SIG-M5 treated with dmso at 0.1 percent for 504 hours (cell line): ENCODE measurements around the gene COLEC12.
A peak's percentile ranks its signal among the peaks of the same experiment; 100 is the strongest.

Experiments
- DNase-seq: peaks from one replicate; lab custom pipeline; 2025; ENCODE audit not compliant: unreplicated experiment; lab: John Stamatoyannopoulos, UW

Gene COLEC12

DNA sequence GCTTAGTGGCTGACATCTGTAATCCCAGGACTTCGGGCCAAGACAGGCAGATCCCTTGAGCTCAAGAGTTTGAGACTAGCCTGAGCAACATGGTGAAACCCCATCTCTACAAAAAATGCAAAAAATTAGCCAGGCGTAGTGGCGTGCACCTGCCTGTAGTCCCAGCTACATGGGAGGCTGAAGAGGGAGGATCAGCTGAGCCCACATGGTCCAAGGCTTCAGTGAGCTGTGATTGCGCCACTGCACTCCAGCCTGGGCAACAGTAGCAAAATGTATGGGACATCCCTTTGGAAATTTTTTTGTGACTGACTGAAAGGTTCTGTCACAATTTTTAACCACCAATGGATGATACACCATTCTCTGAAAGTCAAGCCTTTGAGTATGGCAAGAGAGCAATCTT lies 6.3 kb upstream of the COLEC12 start:
- DNase-seq = no peak

DNA sequence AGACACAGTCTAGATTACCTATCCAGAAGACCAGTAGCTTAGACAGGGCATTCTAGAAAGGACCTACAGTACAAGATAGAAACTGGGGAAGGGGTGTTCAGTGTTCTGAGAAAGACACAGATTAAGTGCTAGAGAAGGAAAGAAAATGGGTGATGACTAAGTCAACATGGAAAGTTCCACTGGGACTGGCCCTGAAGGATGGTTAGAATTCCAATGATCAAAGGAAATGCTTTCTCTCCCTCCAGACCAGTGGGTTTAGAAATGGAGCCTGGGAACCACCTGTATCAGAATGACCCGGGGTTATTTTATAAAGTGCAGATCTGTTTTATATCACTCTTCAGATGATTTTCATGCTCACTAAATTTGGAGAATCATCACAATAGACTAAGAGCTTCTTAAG lies 5.8 kb upstream of the COLEC12 start:
- DNase-seq = no peak

DNA sequence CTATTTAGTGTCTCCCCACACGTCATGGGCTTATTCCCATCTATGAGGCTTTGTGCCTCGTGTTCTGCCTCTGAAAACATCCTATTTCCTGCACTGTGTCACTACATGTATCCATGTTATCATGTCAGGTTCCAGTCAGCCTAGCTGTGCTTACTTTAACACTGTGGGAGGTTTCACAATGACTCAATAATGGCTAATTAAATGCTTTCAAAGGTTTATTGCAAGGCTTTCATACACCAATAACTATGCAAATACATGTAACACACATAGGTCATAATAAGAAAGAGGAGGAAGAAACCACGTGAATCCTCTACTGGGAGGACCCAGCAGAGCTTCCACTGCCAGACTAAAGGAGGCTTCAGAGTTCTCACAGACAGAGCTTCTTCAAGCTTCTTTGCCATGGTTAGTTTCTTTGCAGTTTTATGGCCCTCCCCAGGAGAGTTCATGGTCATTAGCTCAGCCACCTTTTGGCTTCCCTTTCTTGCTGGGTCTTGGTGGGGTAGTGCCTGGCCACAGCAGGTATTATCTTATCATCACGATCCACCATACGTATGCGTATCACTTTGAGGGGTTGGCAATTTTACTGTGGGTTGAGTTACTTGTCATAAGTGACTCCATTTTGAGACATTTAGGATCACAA lies 5.1 kb upstream of the COLEC12 start:
- no peak for DNase-seq

DNA sequence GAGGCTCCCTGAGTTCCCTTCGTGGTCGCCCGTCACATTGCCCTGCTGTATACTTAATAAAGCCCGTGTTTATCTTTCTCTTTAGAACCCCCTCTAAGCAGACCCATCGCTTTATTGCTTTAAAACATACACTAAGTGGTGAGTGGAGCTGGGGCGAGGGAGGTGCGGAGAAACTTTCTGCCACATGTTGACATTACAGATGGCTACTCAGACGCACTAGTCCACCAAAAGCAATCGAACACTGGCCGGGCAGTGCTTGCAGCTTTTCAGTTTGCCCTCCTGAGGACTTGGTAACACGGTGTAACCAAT lies 859 bp upstream of the COLEC12 start:
- DNase-seq = no peak

DNA sequence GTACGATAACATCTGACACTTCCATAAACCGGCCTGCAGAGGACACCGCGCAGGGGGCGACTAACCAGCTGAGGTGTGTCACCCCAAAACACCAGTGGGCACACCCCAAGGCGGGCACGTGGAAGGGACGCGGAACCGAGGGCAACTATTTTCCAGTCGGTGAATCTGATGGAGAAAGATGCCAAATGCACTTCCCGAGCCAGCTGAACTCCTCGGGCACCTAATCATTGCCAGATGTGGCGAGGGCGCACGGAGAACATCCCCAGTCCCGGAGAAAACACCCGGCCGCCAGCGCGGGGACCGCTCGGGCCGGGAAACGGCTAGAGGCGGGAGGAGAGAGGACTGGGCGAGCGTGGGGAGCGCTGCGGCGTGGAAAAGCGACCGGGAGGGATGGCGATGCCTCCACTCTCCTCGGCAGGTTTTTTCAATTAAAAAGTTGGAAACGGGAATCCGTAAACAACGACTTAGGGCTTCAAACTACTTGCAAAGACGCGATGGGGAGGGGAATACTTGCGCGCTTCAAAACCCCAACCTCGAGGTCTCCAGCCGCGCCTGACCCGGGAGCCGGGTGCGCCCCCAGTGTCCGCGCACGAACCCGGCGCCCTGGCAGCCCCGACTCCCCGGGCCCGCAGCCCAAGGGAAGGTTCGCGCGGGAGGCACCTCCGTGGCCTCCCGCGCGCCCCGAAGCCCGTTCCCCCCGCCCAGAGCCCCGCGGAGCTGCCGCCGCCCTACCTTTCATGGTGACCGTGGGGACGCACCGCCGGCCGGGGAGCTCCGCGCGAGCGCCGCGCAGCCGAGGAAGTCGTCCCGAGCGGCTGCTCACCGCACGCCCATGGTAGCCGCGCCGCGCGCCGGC lies 497 bp downstream of the COLEC12 start:
- DNase-seq = no peak

DNA sequence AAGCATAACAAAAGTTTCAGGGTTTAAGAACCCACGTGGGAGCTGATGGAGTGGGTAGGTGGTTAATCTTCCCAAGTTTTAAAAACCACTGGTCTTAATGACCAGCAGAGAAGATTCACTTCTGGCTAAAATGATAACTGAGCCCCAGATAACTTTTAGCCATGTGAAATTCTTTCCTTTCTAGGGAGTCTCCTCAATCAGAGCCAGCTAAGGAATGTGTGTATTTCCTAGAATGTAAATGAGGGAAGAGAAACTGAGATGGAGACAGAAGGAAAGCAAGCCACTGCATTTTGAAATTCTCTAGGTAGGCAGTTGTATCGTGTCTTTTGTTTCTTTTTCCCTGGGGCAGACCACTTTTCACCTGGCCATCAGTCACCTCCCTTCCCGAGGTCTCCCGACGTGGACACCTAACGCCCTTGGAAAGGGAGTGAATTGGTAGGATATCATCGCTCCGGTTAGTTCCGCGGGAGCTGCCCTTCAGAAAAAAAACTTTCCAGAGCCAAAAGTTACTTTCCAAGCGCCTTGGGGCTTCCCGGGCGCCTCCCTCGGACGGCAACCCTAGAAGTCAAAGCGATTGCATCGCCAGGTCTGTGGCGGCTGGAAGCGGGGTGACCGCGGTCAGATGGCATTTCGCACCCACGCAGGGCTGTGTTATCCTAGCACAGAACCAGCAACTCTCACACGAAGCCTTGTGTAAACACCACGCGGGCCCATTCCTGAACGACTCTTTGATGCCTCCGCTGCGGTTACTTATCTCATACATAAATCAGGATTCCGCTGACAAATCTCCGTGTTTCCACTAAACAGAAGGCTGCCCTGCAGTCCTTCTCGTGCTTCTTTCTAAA lies 1.3 kb downstream of the COLEC12 start:
- DNase-seq = no peak

DNA sequence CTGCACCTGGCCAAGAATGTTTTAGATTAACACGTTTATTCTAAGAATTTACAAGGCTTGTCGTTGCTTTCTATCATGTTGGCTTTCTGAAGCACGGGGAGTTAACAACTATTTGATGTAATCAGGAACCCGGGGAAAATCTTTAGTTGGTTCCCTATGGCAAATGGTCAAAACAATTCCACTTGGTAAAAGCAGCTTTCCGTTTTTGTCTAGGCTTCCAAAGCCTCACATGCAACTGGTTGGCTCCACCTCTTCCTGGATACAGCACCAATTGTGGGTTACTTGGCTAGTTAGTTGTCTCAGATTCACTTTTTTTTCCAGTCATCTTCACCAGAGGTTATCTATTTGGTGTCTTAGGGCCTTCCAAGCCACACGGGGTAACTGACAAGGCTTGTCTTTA lies 2.8 kb downstream of the COLEC12 start:
- no peak for DNase-seq

DNA sequence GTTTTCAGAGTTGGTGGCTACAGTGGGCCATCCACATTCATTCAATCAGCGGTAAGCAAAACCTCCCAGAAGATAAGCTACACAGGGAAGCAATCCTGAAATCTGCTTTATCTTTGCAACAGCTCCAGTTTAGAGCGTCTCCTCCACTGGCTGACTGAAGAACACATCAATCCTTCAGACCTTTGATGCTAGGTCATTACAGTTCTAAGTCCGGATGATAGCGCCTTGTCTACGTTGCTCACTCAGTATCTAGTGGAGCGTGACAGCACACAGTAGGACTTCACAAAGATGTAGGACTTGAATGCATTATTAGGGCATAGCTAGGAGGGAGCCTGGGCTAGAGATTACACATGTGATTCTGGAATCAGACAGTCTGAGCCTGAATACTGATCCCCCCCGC lies 5.0 kb downstream of the COLEC12 start:
- no peak for DNase-seq

DNA sequence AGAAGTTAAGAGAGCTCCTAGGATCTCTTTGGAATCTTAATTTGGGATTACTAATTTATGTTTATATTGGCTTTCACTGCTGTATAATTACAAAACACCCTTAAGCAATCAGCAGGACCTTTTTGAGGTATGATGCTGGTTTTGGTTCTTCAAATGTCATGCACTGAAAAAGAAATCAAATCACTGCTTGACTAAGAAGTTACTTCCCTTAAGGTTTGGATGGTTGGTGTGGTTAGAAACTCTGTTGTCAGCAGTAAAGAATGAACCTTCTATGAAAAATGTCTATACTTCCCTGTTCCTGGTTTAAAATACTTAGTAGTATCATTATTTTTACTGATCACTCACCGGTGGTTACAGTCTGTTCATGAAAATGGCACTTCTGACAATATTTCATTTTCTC lies 5.5 kb downstream of the COLEC12 start:
- DNase-seq = no peak

DNA sequence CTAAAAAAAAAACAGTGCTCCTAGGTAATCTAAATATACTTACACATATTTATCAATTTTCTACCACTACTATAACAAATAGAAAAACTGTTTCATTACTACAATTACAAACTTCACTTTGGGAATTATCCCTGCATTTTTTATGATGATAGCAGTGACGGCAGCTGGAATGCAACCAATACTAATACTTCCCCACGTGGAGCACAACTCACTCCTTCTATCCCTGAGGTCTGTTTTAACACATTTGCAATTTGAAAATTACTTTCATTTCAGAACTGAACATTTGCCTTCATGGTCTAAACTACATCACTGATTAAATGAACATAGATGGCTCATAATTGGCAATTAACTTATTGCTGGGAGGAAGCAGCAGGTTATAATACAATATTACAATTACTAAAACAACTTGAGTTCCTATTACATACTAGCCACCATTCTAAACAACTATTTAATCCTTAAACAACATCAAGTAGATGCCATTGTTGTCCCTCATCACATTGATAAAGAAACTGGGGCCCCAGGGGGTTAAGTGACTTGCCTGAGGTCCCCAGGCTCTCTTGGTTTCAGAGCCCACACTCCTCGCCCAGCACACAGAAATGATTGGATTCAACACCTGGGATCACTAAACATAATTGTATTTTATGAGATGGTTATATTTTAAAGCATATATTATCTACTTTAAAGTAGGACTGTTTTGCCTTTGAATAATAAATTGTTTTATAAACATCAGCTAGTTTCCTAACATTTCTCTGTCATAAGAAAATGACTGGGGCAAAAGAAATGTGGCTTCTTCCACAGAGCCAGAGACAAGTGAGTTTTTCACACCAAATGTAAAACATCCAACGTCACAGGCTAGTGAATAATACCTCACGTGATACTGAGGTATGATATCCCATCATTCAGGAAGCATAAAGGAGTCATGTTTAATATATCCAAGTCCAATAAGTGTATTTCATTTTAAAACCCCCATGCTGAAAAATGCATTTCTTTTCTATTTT lies 6.2 kb downstream of the COLEC12 start:
- DNase-seq = no peak

DNA sequence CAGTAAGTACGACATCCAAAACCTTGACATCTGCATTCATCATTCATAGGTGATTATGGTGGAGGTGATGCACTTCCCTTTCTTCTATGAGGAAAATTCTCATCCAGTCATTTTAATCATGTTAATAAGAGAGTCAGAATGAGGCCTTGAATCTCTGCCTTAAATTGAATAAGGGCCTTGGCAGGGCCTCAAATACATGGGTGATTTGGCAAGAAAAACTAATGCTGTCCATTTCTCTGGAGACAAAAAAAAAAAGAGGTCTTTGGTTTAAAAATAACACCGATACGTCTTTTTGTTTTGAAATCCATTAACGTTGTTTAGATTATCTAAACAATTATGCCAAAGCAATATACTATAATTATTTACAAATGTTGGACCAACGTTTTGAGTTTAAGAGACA lies 8.1 kb downstream of the COLEC12 start:
- DNase-seq = no peak

DNA sequence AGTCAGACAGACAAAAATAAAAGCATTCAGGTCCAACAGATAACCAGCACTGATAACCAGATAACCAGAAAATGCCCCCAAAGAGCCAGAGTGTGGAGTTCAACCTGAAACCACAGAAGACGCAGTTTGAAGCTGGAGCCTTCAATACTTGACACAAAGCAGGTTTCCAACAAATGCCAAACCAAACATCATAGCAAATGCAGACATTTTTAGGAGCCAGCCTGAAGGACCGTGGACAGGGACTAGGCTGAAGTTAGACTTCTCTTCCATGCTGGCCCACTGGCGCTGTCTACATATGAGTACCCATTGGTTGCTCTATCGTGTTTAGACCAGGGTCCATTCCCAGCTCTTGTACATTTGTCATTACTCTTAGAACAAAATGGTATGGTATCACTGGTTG lies 9.9 kb downstream of the COLEC12 start:
- DNase-seq = no peak

DNA sequence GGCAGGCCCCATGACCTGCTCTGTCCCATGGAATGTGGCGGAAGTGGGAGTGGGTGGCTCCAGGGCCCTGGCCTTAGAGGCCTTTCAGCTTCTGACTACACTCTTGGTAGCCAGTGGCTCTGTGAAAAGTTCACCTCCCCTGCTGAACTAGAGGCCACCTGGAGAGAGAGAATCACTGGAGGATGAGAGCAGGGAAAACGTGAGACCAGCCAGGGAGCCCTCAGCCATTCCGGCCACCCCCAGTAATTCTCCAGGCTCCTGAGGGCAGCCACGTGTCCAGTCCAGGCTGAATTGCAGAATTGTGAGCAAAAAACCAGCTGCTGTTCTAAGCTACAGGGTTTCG lies 10.5 kb downstream of the COLEC12 start:
- no peak for DNase-seq

DNA sequence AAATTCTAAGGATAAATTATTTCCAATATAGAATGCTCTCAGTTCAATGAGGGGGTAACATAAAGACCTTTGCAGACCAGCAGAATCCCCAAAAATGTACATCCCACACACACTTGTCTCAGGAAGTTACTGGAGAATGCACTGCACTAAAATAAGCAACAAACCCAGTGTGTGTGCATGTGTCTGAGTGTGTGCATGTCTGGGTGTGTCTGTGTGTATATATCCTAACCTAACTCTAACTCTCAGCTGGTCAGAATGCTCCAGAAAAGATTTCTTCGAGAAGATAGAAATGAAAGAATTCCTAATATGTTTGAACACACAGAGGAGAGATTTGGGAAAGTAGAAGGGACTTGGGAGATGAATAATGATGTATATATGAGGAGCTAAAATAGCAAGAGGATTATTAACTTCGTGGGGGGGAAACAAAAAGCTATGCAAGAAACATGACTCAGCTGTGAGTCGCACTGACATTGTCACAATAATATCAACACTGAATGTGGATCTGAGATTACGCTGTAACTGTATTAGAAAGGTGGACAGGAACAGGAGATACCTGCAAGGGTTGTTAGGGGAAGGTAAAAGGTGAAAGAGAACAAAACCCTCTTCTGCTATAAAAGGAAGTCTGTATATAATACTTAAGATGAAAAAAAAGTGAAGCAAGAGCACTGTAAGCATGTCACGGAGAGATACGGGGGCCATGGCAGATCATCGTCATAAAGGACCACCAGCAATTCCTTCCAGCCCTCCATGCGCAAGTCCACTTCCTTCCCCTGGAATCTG lies 11.1 kb downstream of the COLEC12 start:
- DNase-seq = peak; percentile 4

DNA sequence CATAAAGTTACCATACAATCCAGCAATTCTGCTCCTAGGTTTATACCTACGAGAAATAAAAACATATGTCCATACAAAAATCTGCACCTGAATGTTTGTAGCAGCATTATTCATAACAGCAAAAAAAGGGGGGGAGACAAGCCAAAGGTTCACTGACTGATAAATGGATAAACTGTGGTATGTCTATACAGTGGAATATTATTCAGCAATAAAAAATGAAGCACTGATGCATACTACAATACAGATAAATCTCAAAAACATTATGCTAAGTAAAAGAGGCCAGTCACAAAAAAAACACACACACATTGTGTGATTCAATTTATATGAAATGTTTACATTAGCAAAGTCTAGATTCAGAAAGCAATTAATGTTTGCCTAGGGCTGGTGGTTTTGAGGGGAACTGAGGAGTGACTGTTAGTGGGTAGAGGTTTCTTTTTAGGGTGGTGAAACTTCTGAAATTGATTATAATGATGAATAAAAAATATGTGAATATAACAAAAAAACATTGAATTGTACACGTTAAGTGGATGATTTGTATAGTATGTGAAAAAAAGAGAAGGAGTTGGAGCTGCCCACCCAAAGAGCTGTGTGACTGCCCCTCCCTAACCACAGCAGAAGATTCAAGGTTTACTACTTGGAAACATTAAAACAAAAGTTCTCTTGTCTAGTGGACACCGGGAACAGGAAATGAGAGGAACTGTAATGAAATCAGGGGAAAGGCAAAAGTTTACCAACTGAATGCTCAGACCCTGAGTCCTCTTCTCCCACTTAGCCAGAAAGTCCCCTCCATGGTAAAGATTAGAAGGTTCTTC lies 13.4 kb downstream of the COLEC12 start:
- DNase-seq = no peak

DNA sequence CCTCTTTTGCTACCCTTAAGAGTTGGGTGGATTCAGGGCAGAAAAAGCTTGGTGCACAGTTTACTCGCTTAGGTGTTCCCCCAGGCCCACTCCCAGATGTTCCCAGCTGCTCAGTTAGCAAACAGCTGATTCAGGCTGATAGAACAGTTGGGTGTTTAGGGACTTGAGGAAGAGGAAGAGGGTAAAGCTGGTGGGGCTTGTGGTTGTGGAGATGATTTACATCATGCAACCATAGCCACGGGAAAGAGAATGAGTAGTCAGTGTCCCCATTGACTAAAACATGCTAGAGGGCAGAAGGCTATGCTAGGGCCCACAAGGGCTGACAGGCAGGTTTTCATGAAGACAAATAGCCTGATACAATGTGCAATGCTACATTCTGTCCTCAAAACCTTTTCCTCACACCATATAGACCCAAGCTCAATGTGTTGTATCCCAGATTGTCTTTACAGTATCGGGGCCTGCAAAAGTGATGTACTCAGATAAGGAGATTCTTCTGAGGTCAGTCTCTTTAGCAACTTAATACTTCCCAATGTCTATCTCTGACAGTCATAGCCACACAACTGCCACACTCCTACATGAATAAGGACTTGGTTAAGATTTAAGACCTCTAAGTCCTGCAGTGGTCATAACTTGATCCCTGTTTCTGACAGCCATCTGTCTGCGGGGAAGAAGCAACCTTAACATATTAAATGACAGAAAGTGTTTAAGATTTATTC lies 15.6 kb downstream of the COLEC12 start:
- peak; percentile 45 for DNase-seq

DNA sequence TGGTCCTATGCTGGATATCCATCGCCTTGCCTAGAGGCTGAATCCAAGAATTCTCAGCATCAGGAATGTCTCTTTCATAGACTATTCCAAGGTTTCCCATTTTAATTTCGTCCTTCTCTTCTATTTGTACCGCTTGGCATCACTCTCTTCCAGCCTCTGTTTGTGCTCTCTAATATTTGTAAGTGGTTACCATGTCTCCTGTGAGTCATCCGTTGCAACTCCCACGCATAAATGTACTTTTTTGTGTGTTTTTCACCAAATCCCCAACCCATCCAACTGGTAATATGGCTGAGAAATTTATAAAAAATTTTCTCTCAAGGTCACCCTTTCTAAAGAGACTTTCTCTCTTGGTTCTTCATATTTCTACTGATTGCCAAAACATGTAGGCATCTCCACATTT lies 21.8 kb downstream of the COLEC12 start:
- no peak for DNase-seq

DNA sequence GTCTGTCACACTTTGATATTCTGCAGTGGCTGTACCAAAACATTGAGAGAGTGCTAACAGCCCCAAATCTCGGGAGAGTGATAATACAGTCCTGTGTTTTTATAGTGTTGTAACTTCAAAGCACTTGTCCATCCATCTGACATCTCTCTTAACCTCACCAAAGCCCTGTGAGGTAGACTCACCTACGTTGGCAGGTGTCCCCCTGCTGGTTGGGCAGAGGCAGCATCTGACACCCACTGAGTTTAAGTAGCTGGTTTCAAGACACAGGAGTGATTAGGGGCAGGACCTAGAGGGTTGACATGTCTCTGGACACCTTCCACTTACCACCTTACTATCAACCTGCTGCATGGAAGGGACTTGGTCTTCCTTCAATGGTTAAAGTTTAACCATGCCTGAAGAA lies 22.9 kb downstream of the COLEC12 start:
- peak; percentile 17 for DNase-seq

DNA sequence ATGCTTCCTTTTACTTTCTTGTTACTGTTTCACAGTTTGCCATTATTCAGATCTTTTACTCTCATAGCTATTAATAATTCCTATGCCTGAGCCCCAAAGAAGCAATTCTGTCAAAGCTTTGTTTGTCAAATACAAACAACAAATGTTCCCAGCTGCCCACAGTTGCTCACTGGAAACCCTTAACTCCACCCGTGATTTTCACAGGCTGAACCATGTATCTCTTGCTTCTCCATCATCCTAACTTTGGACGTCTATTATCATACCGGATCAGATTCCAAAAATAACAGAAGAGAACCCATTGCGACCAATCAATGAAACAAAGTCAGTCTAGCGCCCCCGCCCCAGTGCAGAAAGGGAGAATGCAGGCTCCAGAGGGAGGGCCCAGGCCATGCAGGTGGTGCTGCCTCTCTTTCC lies 24.2 kb downstream of the COLEC12 start:
- no peak for DNase-seq
